GM12865 (cell line): Measurements from ENCODE around the gene P3H2.

Source experiments
- DNase-seq: peaks from one replicate; pipeline ENCODE4 v3.0.0; 2010; ENCODE audit warnings: low read depth
- H3K4me3 ChIP-seq: 2 replicates; pipeline ENCODE4 v1.5.1; 2011; ENCODE audit warnings: mild to moderate bottlenecking, low read depth, low read length, control low read depth
- TF ChIP-seq, protein P1 (sequence below): IDR thresholded peaks from 2 replicates; pipeline ENCODE4 v1.5.1; 2011; ENCODE audit warnings: low read length, control low read depth, low read depth, inconsistent platforms; ENCODE audit not compliant: insufficient read depth; ENCODE audit errors: missing control alignments

P3H2 gene

DNA sequence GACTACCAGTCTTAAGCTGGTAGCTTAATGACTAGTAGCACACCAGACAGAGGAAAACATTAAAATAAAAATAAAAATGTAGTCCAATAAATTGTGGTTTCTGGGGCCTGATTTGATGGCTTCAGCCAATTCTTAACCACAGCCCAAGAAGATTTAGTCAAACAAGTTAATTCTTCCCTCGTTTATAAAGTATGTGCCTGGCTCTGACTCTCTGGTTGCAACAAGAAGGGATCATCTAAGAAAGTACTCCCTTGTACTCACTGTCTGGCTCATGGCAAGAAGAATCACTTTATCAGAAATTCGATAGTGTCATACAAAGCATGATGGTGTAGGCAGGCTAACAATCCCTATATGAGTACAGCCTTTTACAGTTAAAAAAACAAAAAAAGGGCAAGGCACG is 141.9 kb downstream of the P3H2 start:
- DNase-seq = no peak
- H3K4me3 ChIP-seq = no peak overlapping the region
- TF ChIP-seq, protein P1, sequence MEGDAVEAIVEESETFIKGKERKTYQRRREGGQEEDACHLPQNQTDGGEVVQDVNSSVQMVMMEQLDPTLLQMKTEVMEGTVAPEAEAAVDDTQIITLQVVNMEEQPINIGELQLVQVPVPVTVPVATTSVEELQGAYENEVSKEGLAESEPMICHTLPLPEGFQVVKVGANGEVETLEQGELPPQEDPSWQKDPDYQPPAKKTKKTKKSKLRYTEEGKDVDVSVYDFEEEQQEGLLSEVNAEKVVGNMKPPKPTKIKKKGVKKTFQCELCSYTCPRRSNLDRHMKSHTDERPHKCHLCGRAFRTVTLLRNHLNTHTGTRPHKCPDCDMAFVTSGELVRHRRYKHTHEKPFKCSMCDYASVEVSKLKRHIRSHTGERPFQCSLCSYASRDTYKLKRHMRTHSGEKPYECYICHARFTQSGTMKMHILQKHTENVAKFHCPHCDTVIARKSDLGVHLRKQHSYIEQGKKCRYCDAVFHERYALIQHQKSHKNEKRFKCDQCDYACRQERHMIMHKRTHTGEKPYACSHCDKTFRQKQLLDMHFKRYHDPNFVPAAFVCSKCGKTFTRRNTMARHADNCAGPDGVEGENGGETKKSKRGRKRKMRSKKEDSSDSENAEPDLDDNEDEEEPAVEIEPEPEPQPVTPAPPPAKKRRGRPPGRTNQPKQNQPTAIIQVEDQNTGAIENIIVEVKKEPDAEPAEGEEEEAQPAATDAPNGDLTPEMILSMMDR = no peak

DNA sequence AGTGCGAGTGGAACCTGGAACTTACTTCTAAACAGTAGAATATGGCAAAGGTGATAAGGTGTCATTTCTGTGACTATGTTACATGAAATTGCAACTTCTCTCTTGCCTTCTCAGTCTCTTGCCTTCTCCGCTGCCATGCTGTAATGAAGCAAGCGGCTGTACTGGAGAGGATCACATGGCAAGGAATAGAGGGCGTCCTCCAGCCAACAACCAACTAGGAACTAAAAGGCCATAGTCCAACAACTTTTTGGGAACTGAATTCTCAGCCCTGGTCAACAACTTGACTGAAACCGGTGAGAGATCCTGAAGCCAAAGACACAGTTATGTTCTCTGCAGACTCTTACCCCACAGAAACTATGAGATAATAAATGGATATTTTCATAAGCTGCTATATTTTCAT is 143.5 kb downstream of the P3H2 start:
- H3K4me3 ChIP-seq = no peak overlapping the region
- DNase-seq = no peak
- TF ChIP-seq, protein P1 = no peak

DNA sequence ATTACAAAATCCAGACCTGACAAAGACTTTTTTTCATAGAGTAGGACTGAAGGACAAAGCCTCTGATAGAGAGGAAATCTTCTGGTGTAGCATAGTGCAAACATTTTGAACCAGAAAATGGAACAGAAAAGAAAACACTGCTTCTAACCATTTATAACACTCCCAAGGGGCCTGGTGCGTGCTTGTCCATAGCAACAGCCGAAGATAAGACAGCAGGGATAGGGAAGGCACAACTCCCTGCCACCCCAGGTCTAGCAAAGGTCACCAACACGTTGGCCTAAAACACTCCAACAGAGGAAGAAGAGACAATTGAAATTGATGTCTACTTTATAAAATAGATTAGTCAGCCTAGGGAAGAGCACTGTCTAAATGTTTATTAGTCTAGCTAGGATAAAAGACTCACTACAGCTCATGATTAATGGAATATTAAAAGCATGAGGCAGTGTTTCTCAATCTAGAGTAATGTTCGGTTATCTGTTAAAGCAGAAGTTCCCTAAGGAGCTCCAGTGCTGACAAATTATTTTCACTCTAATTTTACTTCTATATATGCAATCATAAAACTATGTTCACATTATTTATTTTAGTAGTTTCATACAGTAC is 145.2 kb downstream of the P3H2 start:
- no peak for DNase-seq
- TF ChIP-seq, protein P1 = no peak
- H3K4me3 ChIP-seq = no peak overlapping the region

DNA sequence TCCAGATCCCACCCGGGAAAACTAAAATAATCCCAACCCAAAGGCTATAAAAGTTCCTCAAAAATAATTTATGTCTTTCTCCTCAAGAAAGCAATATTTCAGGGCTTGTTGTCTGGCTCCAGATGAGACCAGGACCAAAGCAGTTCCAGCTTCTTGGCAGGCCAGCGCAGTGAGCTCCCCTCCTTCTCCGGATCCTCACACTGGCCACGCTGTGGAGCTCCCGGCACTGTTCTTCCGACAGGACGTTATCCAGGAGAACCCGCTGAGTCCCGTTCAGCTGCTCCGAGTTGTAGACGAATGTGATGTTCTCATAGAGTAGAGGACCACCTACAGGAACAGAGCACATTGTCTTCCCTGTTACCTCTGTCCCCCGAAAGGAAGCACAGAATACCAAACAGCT is 146.3 kb downstream of the P3H2 start:
- TF ChIP-seq, protein P1 = no peak
- no peak for DNase-seq
- no peak overlapping the region for H3K4me3 ChIP-seq

DNA sequence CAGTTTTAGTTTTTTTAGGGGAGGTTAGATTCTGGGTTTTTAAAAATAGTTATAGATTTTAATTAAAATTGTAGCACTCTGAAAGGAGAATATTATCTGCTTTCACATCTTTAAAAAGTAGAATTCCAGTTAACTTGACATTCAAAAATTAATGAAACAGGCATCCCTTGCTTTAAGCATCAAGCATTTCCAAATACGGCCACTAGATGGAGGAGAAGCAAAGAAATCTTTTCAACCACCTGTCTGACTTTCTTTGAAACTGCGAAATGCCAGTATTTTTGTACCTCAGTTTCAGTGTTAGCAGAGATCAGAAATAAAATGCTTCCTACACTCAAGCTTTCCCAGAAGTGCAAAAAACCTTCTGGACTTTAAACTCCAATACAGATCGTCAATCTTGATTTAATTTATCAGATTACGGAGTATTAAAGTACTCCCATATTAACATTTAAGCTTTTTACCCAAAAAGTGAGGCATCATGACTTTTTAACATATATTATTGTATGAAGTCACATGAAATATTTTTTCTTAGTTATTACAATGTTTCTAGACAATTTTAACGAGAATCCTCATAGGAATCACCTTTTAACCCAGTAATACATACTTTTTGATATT is 153.3 kb downstream of the P3H2 start:
- TF ChIP-seq, protein P1 = peak; percentile 73
- H3K4me3 ChIP-seq = peak overlapping the region; percentile 19; the same call in 1 of the 2 replicates
- peak; percentile 81 for DNase-seq

DNA sequence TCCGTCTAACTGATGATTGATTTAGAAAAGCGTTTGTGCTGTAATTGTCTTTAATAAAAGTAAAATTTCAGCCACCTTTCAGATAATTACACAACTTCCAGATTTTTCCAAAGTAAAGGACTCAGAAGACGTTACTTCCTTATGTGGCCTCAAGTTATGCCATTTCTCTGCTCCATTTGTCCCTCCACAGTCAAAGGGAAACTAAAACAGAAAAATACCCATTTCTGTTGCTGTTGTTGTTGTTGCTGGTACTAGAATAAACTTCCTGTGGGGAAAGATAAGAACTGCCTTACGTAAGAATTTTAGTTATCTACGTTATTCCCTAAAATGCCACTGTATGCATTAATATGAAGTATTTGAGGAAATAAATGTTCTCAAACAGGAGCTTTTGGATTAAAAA is 153.9 kb downstream of the P3H2 start:
- peak overlapping the region; percentile 19; the same call in 1 of the 2 replicates for H3K4me3 ChIP-seq
- TF ChIP-seq, protein P1 = no peak
- peak; percentile 73 for DNase-seq
